Adrenal gland (tissue), 12 donors: ENCODE data around the gene NR1H4. TPM values are rescaled to one million over a fixed set of nuclear protein-coding genes. Genes with fewer than 3 reads are reported as not detected.

ENCODE experiments used
- DNase-seq, 7 donors: peaks; one replicate each; pipeline ENCODE4 v3.0.0-alpha.2; 2019 to 2020
- H3K27ac ChIP-seq, 5 donors: fragments of 200-600 bp; sonication (generic) in 4 of 5; 1 replicate in 3 of 5; 2 replicates in 2 of 5; pipeline versions ENCODE4 v1.5.1 to v1.8.0; 2016 to 2020; ENCODE audit warnings: mild to moderate bottlenecking in 1 of 5
- H3K27me3 ChIP-seq: fragments of 200-600 bp; 2 replicates; pipeline ENCODE4 v1.8.0; 2021
- H3K36me3 ChIP-seq, 2 donors: fragments of 200-600 bp; replicated peaks in 1 of 2; 1 replicate in 1 of 2; 2 replicates in 1 of 2; pipeline versions ENCODE4 v1.5.1 to v1.8.0; 2018 to 2022
- H3K4me1 ChIP-seq, 2 donors: fragments of 200-600 bp; replicated peaks in 1 of 2; 1 replicate in 1 of 2; 2 replicates in 1 of 2; pipeline versions ENCODE4 v1.5.1 to v1.8.0; 2018 to 2021
- H3K4me3 ChIP-seq, 4 donors: fragments of 200-600 bp; sonication (generic) in 3 of 4; one replicate each; pipeline ENCODE4 v1.5.1; 2016 to 2018
- H3K9me3 ChIP-seq, 3 donors: fragments of 200-600 bp; sonication (generic) in 1 of 3; replicated peaks in 1 of 3; 1 replicate in 2 of 3; 2 replicates in 1 of 3; pipeline versions ENCODE4 v1.5.1 to v1.8.0; 2016 to 2021
- POLR2A ChIP-seq, 2 donors: fragments of 450-650 bp; IDR thresholded peaks; one replicate each; pipeline ENCODE4 v1.6.1; 2017; ENCODE audit warnings: antibody characterized with exemption in 2 of 2, mild to moderate bottlenecking in 2 of 2, moderate library complexity in 1 of 2
- WGBS, 4 donors: extraction: QIAGEN DNeasy Blood & Tissue Kit in 2 of 4; methylation state at CpG; one replicate each; pipeline versions ENCODE4 v1.1.5 to v1.1.7; 2013 to 2017; 5-methylcytosine and 5-hydroxymethylcytosine counted together
- intact Hi-C, 2 donors: fragments of 100-400 bp; cut with DNase I; formaldehyde crosslinking; loops; one replicate each; pipeline versions ENCODE4 v1.14.1 to v1.15.0; 2022 to 2023
- polyA plus RNA-seq, 3 donors: library from polyadenylated mRNA; stranded (reverse); fragments of 200-250 nt in 2 of 3; fragments of 350-450 nt in 1 of 3; fragmentation: Illumina TruSeq in 1 of 3; extraction: RNeasy Lipid Tissue Mini Kit (QIAGEN cat#74804) in 1 of 3; gene quantifications; one replicate each; pipeline ENCODE4 v1.2.3, GENCODE V29; 2013 to 2014
- total RNA-seq, 9 donors: library from RNA; depleted of rRNA in 4 of 9; stranded (reverse); fragments of >200 nt in 4 of 9; fragments of 120-200 nt in 1 of 9; fragmentation: NEBNext Ultra II Directional in 1 of 9; extraction: Animal tissue kit (Norgen Biotek cat#: 25700) in 1 of 9; gene quantifications; one replicate each; pipeline versions ENCODE4 v1.1.0 to v1.2.4, GENCODE V29; 2013 to 2023
- TF ChIP-seq, protein P1 (sequence below), 6 experiments: fragments of 450-650 bp in 4 of 6; fragments of 200-600 bp in 2 of 6; sonication (generic) in 1 of 6; IDR thresholded peaks; 1 replicate in 5 of 6; 2 replicates in 1 of 6; pipeline versions ENCODE4 v1.5.1 to v1.8.0; 2016 to 2021; ENCODE audit warnings: antibody characterized with exemption in 6 of 6, mild to moderate bottlenecking in 2 of 6, moderate library complexity in 1 of 6
- donor health status: healthy with polysubstance abuse.
- donor health status: Bipolar disorder and iron deficiency.
- donor health status: DM: yes; HTN: yes; CAD: no.
- donor health status: DM: no; HTN: no; CAD: no.
- donor health status: DM: no; HTN: no; CAD: no.
- donor health status: DM: yes; HTN: yes; CAD: no.

The NR1H4 gene
- total and polyA plus RNA-seq, 12 donors = 17.2 to 66.9 (median 41.0) TPM

DNA sequence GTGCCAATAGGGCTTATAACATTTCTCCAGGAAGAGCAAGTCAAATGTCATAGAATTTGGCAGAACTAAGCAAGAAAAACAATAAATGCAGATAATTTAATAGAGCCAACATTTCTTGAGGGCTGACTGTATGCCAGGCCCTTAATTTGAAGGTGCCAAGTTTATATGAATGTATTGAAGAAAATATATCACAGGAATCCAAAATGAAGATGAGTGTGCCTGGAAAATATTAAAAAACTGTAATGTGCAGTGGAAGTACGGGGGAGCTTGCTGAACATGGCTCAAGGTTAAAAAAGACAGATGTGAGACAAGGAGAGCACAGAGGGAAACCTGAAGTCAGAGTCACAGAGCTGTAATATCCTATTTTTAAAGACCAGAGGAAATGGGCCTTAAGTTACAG, 16.4 kb downstream of the NR1H4 start:
- Histone ChIP-seq H3K36me3 (no peaks in the 10 kb centered on the region), H3K9me3 (no peaks in the 10 kb centered on the region), H3K27me3 (no peaks in the 10 kb centered on the region), H3K27ac (peak overlapping the region in 4 of 5 donors; percentile 39 to 74 (median 54)), H3K4me1 (peaks cover 30 to 47% of the 10 kb centered on the region in 2 donors), H3K4me3 (no peak overlapping the region)
- TF ChIP-seq, protein P1, sequence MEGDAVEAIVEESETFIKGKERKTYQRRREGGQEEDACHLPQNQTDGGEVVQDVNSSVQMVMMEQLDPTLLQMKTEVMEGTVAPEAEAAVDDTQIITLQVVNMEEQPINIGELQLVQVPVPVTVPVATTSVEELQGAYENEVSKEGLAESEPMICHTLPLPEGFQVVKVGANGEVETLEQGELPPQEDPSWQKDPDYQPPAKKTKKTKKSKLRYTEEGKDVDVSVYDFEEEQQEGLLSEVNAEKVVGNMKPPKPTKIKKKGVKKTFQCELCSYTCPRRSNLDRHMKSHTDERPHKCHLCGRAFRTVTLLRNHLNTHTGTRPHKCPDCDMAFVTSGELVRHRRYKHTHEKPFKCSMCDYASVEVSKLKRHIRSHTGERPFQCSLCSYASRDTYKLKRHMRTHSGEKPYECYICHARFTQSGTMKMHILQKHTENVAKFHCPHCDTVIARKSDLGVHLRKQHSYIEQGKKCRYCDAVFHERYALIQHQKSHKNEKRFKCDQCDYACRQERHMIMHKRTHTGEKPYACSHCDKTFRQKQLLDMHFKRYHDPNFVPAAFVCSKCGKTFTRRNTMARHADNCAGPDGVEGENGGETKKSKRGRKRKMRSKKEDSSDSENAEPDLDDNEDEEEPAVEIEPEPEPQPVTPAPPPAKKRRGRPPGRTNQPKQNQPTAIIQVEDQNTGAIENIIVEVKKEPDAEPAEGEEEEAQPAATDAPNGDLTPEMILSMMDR (IDR thresholded peaks at IDR 0.05) = no peak
- no peak for TF ChIP-seq POLR2A (IDR thresholded peaks at IDR 0.05)
- no peak for DNase-seq
- WGBS, 4 donors = 20 to 34% (median 26%) methylated on average over 1 of the region's 1 CpG
- intact Hi-C loops = no loop called here

DNA sequence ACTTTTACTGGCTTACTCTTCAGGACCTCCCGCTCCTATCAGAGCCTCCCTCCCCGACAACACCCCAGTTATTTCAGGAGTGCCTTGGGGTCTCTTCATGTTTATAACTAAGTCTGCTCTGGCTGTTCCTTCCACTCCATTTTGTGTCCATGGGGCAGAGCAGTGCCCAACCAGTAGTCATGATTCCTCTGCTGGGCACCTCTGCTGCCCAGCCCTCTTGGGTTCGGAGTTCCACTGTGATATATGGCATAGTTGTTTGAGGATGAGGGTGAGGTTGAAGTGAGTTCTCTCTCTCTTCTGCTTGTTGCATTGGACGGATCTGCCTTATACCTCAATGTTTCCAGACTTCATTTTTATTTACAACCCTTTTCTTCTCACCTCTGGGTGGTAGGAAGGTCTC, 17.4 kb downstream of the NR1H4 start:
- Histone ChIP-seq H3K27ac (peak overlapping the region in 4 of 5 donors; percentile 13 to 74 (median 54)), H3K27me3 (no peaks in the 10 kb centered on the region), H3K4me1 (peaks cover 30 to 47% of the 10 kb centered on the region in 2 donors), H3K4me3 (no peak overlapping the region), H3K9me3 (no peaks in the 10 kb centered on the region), H3K36me3 (no peaks in the 10 kb centered on the region)
- no peak for DNase-seq
- intact Hi-C loops = no loop called here
- 71 to 90% (median 81%) methylated on average over 4 of the region's 4 CpGs for WGBS, 4 donors
- no peak for TF ChIP-seq POLR2A (IDR thresholded peaks at IDR 0.05)
- TF ChIP-seq, protein P1 (IDR thresholded peaks at IDR 0.05) = no peak

DNA sequence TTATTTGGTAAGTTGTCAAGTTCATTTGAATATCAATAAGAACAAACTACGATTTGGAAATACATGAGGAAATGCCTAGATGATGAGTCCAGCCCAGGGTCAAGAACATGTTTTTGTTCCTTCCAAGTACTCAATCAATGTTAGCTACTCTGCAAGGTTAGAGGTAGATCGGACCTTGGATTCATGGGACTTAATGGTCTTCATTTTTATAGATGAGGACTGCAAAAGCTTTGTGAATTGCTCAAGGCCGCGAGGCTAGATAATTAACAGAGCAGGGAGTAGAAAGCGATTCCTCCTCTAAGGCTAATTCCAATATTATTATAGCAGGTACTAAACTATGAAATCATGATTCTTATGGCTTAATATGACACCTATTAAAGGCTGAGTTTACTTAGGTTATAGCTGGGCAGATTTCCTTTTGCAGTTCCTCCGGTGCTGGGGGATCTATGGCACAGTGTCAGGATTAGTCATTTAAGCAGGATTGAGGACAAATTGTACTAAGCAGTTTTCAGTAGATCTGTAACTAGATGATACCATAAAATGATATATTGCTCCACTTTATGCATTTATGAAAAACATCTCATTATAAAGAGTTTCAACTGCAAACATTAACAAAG, 19.8 kb downstream of the NR1H4 start:
- no peak for TF ChIP-seq POLR2A (IDR thresholded peaks at IDR 0.05)
- TF ChIP-seq, protein P1 (IDR thresholded peaks at IDR 0.05) = no peak
- intact Hi-C loops = no loop called here
- peak overlapping the region; percentile 22 to 59 (median 40) for H3K27ac ChIP-seq
- H3K36me3 ChIP-seq = no peaks in the 10 kb centered on the region
- peak in 4 of 7 donors; percentile 30 to 42 (median 33) for DNase-seq
- H3K27me3 ChIP-seq = no peaks in the 10 kb centered on the region
- WGBS, 4 donors = 32 to 51% (median 40%) methylated on average over 6 of the region's 6 CpGs
- no peaks in the 10 kb centered on the region for H3K9me3 ChIP-seq
- H3K4me1 ChIP-seq = peaks cover 30 to 47% of the 10 kb centered on the region in 2 donors
- H3K4me3 ChIP-seq = no peak overlapping the region

DNA sequence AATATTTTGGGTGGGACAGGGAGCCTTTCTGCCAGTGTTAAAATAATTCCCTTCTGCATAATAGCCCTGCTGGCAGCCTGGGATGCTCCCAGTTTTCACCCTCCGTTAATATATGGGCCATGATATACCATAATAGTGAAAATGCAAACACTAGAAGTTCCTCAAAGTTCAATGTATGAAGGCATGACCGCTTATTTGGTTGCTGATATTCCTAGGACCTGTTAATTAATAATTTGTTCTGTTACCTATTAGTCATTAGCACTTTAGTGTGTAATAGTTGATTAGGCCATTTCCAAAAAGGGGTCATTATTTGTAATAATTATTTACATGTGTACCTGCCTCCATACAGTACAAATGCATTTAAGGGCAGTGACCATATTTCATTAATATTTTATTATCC, 20.4 kb downstream of the NR1H4 start:
- no peaks in the 10 kb centered on the region for H3K9me3 ChIP-seq
- no peak overlapping the region for H3K4me3 ChIP-seq
- intact Hi-C loops = no loop called here
- peak overlapping the region in 4 of 5 donors; percentile 32 to 59 (median 47) for H3K27ac ChIP-seq
- WGBS, 4 donors = 74 to 82% (median 81%) methylated on average over 2 of the region's 2 CpGs
- no peaks in the 10 kb centered on the region for H3K36me3 ChIP-seq
- no peak for TF ChIP-seq POLR2A (IDR thresholded peaks at IDR 0.05)
- TF ChIP-seq, protein P1 (IDR thresholded peaks at IDR 0.05) = no peak
- H3K4me1 ChIP-seq = peaks cover 29 to 48% of the 10 kb centered on the region in 2 donors
- no peaks in the 10 kb centered on the region for H3K27me3 ChIP-seq
- no peak for DNase-seq
